Right ventricle myocardium superior (tissue), 1 donor: ENCODE measurements around the gene PIK3CG. TPM values are rescaled to one million over a fixed set of nuclear protein-coding genes. Genes with fewer than 3 reads are reported as not detected.

Experiments
- total RNA-seq: library from RNA; stranded (reverse); fragmentation: NEBNext Ultra II Directional; extraction: Animal tissue kit (Norgen Biotek cat#: 25700); gene quantifications from one replicate; pipeline ENCODE4 v1.2.1, GENCODE V29; 2021
- donor health status: DM: no; HTN: yes; CAD: no; lungs with severe emphysema.

The PIK3CG gene
- total RNA-seq, 1 donor from 2014 or later, result 1.6 TPM

Other genes with a start within 250 kb of the PIK3CG start
- gene CCDC71L, start 204.1 kb upstream of the PIK3CG start, total RNA-seq, result 5.5 TPM
- 16.3 TPM for gene PRKAR2B, start 179.4 kb downstream of the PIK3CG start, total RNA-seq